Measurements from ENCODE around the gene GABARAP. TPM values are rescaled to one million over a fixed set of nuclear protein-coding genes. Genes with fewer than 3 reads are reported as not detected.

The GABARAP gene
- total and polyA plus RNA-seq, 2 of the 13 experiments (the other 11 are each of a cell fraction or from before 2014, with no cell fraction given), result 161 to 310 TPM

DNA sequence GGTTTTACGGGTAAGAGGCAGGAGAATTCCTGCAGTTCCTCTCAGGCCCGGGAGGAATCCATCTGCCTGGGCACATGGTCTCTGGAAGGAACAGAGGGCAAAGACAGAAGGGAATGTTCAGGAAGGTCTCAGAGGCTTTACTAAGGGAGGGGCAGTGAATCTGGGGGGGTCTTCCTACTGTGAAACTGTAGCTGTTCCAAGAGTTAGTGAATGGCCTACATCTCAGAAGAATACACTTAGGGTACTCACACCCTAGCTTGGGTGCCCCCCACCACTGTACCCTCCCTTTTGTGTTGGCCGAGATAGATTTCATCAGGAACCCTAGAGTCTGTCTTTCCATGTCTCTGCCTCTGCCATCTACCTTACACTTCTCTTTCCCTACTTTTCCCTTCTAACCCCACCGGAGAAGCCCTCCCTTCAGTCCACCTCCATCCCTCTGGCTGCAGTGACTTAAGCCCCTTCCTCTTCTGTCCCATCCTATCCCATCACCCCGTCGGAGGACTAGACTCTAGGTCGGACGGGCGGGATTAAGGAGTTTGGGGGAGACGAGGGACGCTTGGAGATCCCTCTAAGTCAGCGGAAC lies 22.9 kb downstream of the GABARAP start (continued):
- TF ChIP-seq, protein P1, sequence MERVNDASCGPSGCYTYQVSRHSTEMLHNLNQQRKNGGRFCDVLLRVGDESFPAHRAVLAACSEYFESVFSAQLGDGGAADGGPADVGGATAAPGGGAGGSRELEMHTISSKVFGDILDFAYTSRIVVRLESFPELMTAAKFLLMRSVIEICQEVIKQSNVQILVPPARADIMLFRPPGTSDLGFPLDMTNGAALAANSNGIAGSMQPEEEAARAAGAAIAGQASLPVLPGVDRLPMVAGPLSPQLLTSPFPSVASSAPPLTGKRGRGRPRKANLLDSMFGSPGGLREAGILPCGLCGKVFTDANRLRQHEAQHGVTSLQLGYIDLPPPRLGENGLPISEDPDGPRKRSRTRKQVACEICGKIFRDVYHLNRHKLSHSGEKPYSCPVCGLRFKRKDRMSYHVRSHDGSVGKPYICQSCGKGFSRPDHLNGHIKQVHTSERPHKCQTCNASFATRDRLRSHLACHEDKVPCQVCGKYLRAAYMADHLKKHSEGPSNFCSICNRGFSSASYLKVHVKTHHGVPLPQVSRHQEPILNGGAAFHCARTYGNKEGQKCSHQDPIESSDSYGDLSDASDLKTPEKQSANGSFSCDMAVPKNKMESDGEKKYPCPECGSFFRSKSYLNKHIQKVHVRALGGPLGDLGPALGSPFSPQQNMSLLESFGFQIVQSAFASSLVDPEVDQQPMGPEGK (CRISPR knock-in tag; IDR thresholded peaks at IDR 0.05), result peak; percentile 9; the same call in 1 of the 2 replicates
- TF ChIP-seq, protein P2, sequence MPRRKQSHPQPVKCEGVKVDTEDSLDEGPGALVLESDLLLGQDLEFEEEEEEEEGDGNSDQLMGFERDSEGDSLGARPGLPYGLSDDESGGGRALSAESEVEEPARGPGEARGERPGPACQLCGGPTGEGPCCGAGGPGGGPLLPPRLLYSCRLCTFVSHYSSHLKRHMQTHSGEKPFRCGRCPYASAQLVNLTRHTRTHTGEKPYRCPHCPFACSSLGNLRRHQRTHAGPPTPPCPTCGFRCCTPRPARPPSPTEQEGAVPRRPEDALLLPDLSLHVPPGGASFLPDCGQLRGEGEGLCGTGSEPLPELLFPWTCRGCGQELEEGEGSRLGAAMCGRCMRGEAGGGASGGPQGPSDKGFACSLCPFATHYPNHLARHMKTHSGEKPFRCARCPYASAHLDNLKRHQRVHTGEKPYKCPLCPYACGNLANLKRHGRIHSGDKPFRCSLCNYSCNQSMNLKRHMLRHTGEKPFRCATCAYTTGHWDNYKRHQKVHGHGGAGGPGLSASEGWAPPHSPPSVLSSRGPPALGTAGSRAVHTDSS (CRISPR knock-in tag; conservative IDR thresholded peaks at IDR 0.05), result no peak
- no peak for TF ChIP-seq ATAD3A (CRISPR knock-in tag; IDR thresholded peaks at IDR 0.05)
- TF ChIP-seq, protein P3, sequence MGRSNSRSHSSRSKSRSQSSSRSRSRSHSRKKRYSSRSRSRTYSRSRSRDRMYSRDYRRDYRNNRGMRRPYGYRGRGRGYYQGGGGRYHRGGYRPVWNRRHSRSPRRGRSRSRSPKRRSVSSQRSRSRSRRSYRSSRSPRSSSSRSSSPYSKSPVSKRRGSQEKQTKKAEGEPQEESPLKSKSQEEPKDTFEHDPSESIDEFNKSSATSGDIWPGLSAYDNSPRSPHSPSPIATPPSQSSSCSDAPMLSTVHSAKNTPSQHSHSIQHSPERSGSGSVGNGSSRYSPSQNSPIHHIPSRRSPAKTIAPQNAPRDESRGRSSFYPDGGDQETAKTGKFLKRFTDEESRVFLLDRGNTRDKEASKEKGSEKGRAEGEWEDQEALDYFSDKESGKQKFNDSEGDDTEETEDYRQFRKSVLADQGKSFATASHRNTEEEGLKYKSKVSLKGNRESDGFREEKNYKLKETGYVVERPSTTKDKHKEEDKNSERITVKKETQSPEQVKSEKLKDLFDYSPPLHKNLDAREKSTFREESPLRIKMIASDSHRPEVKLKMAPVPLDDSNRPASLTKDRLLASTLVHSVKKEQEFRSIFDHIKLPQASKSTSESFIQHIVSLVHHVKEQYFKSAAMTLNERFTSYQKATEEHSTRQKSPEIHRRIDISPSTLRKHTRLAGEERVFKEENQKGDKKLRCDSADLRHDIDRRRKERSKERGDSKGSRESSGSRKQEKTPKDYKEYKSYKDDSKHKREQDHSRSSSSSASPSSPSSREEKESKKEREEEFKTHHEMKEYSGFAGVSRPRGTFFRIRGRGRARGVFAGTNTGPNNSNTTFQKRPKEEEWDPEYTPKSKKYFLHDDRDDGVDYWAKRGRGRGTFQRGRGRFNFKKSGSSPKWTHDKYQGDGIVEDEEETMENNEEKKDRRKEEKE (IDR thresholded peaks at IDR 0.05), result no peak
- peak; percentile 39; the same call in 1 of the 2 replicates for TF ChIP-seq MED1 (CRISPR knock-in tag; IDR thresholded peaks at IDR 0.05)
- 0 out of 2 replicates have a peak, but pooled peaks have one; percentile 17 for TF ChIP-seq ZNF501 (CRISPR knock-in tag; IDR thresholded peaks at IDR 0.05)
- peak; percentile 22; the same call in 1 of the 2 replicates for TF ChIP-seq ZNF263 (CRISPR knock-in tag; IDR thresholded peaks at IDR 0.05)
- no peak for TF ChIP-seq RXRB (CRISPR knock-in tag; IDR thresholded peaks at IDR 0.05; ENCODE audit: borderline replicate concordance)
- TF ChIP-seq ERF (CRISPR knock-in tag; IDR thresholded peaks at IDR 0.05), result no peak
- TF ChIP-seq, protein P4, sequence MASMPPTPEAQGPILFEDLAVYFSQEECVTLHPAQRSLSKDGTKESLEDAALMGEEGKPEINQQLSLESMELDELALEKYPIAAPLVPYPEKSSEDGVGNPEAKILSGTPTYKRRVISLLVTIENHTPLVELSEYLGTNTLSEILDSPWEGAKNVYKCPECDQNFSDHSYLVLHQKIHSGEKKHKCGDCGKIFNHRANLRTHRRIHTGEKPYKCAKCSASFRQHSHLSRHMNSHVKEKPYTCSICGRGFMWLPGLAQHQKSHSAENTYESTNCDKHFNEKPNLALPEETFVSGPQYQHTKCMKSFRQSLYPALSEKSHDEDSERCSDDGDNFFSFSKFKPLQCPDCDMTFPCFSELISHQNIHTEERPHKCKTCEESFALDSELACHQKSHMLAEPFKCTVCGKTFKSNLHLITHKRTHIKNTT (CRISPR knock-in tag; IDR thresholded peaks at IDR 0.05), result no peak
- no peak for TF ChIP-seq POLR2A (IDR thresholded peaks at IDR 0.05; ENCODE audit: insufficient read depth in 1 of 2, low read depth in 2 of 2, low read length in 2 of 2)
- no peak for TF ChIP-seq ZMAT3 (CRISPR knock-in tag; conservative IDR thresholded peaks at IDR 0.05)
- TF ChIP-seq ZNF761 (CRISPR knock-in tag; conservative IDR thresholded peaks at IDR 0.05), result no peak
- no peak for TF ChIP-seq ATF7 (IDR thresholded peaks at IDR 0.05)
- TF ChIP-seq ATF7 (CRISPR knock-in tag; IDR thresholded peaks at IDR 0.05), result peak; percentile 18; the same call in 1 of the 2 replicates
- no peak for TF ChIP-seq NR2C2 (CRISPR knock-in tag; IDR thresholded peaks at IDR 0.05; ENCODE audit: borderline replicate concordance)
- TF ChIP-seq ZNF607 (CRISPR knock-in tag; IDR thresholded peaks at IDR 0.05; ENCODE audit: borderline replicate concordance), result no peak
- TF ChIP-seq, protein P5, sequence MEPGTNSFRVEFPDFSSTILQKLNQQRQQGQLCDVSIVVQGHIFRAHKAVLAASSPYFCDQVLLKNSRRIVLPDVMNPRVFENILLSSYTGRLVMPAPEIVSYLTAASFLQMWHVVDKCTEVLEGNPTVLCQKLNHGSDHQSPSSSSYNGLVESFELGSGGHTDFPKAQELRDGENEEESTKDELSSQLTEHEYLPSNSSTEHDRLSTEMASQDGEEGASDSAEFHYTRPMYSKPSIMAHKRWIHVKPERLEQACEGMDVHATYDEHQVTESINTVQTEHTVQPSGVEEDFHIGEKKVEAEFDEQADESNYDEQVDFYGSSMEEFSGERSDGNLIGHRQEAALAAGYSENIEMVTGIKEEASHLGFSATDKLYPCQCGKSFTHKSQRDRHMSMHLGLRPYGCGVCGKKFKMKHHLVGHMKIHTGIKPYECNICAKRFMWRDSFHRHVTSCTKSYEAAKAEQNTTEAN (CRISPR knock-in tag; conservative IDR thresholded peaks at IDR 0.05), result peak; percentile 57
- no peak for TF ChIP-seq SP1 (IDR thresholded peaks at IDR 0.05)
- TF ChIP-seq SP1 (CRISPR knock-in tag; IDR thresholded peaks at IDR 0.05), result no peak
- TF ChIP-seq DMAP1 (CRISPR knock-in tag; IDR thresholded peaks at IDR 0.05), result no peak
